T-helper 9 cell (primary cell): Measurements from ENCODE around the gene CLINT1.

Experiments used
- DNase-seq: peaks from one replicate; pipeline ENCODE4 v3.0.0-alpha.2; 2020

Gene CLINT1

GRCh38 chr5:157820593-157821252 is 38.2 kb downstream of the CLINT1 start:
- no peak for DNase-seq

- no peak for DNase-seq
Observed at GRCh38 chr5:157819502-157820115, 39.3 kb downstream of the CLINT1 start.

- DNase-seq = no peak
Observed at GRCh38 chr5:157818368-157818767, 40.6 kb downstream of the CLINT1 start.

GRCh38 chr5:157817928-157818327 is 41.0 kb downstream of the CLINT1 start:
- no peak for DNase-seq

- no peak for DNase-seq
Observed at GRCh38 chr5:157817387-157817702, 41.6 kb downstream of the CLINT1 start.

GRCh38 chr5:157816682-157817386 is 42.1 kb downstream of the CLINT1 start:
- no peak for DNase-seq

GRCh38 chr5:157812086-157812485 is 46.9 kb downstream of the CLINT1 start:
- no peak for DNase-seq

- no peak for DNase-seq
Observed at GRCh38 chr5:157808043-157808442, 50.9 kb downstream of the CLINT1 start.

- no peak for DNase-seq
Observed at GRCh38 chr5:157802736-157803135, 56.2 kb downstream of the CLINT1 start.

GRCh38 chr5:157800137-157800536 is 58.8 kb downstream of the CLINT1 start:
- no peak for DNase-seq

- no peak for DNase-seq
Observed at GRCh38 chr5:157799578-157799977, 59.4 kb downstream of the CLINT1 start.

- no peak for DNase-seq
Observed at GRCh38 chr5:157793301-157793700, 65.6 kb downstream of the CLINT1 start.

GRCh38 chr5:157785801-157786200 is 73.1 kb downstream of the CLINT1 start:
- no peak for DNase-seq

GRCh38 chr5:157779221-157779620 is 79.7 kb downstream of the CLINT1 start:
- no peak for DNase-seq

GRCh38 chr5:157778121-157778805 is 80.7 kb downstream of the CLINT1 start:
- DNase-seq = no peak

- no peak for DNase-seq
Observed at GRCh38 chr5:157772127-157772526, 86.8 kb downstream of the CLINT1 start.

GRCh38 chr5:157770665-157771064 is 88.3 kb downstream of the CLINT1 start:
- DNase-seq = no peak

- no peak for DNase-seq
Observed at GRCh38 chr5:157767689-157768088, 91.3 kb downstream of the CLINT1 start.

GRCh38 chr5:157766902-157767301 is 92.0 kb downstream of the CLINT1 start:
- DNase-seq = no peak

- no peak for DNase-seq
Observed at GRCh38 chr5:157766442-157766841, 92.5 kb downstream of the CLINT1 start.

- no peak for DNase-seq
Observed at GRCh38 chr5:157764531-157764930, 94.4 kb downstream of the CLINT1 start.

GRCh38 chr5:157761690-157762621 is 97.0 kb downstream of the CLINT1 start:
- no peak for DNase-seq

GRCh38 chr5:157758706-157759105 is 100.2 kb downstream of the CLINT1 start:
- DNase-seq = no peak
